SK-N-MC (cell line): ENCODE data around the gene CALHM2.

Source experiments
- EZH2 ChIP-seq: fragments of 200-600 bp; sonication (generic); IDR thresholded peaks from one replicate; pipeline ENCODE4 v1.6.1; 2017; ENCODE audit warnings: antibody characterized with exemption
- POLR2AphosphoS5 ChIP-seq: IDR thresholded peaks from 2 replicates; pipeline ENCODE4 v1.6.1; 2012; ENCODE audit warnings: mild to moderate bottlenecking, low read depth, low read length, borderline replicate concordance

DNA sequence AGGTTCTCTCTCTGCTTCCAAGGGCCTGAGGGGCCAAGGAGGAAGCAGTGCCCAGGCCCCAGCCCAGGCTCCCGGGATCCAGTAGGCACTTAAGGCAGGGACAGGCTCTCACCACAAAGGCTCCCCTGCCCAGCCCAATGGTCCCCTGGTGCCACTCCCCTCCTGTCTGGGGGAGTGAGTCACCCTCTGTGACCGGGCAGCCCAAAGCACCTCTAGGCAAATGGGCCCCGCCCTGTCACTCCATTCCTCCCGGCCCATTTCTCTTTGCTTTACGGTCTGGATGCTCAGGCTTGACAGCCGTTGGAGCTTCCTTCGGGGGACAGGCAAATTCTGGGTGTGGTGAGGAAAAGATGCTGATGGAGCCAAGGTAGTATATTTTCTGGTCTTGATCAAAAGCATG lies 27.0 kb upstream of the CALHM2 start, which contains the start of gene CALHM3:
- no peak for TF ChIP-seq POLR2AphosphoS5
- TF ChIP-seq EZH2: no peak
